CD4-positive, CD25-positive, alpha-beta regulatory T cell (primary cell): ENCODE data around the gene SPATA33. TPM values are rescaled to one million over a fixed set of nuclear protein-coding genes. Genes with fewer than 3 reads are reported as not detected.
"Not testable (repeated sequence)": the region's sequence is repeated elsewhere in the genome, so short reads cannot be mapped to it uniquely, and the experiment has no call there.

Experiments
- ATAC-seq, 2 donors: fragments of 150-1000 bp; cut with Tn5 transposase; one replicate each; pipeline ENCODE4 v1.10.0; 2021; ENCODE audit warnings: low read depth in 2 of 2, moderate number of reproducible peaks in 2 of 2, moderate library complexity in 1 of 2
- DNase-seq, 3 donors: peaks; one replicate each; pipeline versions ENCODE4 v3.0.0 to v3.0.0-alpha.2; 2012 to 2022; ENCODE audit warnings: mixed read lengths in 1 of 3
- H3K27ac ChIP-seq: one replicate; pipeline ENCODE4 v1.7.0; 2013; ENCODE audit warnings: mild to moderate bottlenecking, low read length; ENCODE audit not compliant: insufficient read depth, poor library complexity, severe bottlenecking
- H3K27me3 ChIP-seq: one replicate; pipeline ENCODE4 v1.7.0; 2013; ENCODE audit warnings: low read length; ENCODE audit not compliant: control insufficient read depth, insufficient read depth
- H3K36me3 ChIP-seq: one replicate; pipeline ENCODE4 v1.7.0; 2013; ENCODE audit warnings: mild to moderate bottlenecking, low read length, moderate library complexity; ENCODE audit not compliant: control insufficient read depth, insufficient read depth
- H3K4me1 ChIP-seq: 2 replicates; pipeline ENCODE4 v1.7.0; 2013; ENCODE audit warnings: mild to moderate bottlenecking, low read length; ENCODE audit not compliant: insufficient read depth, control insufficient read depth, poor library complexity, severe bottlenecking
- H3K4me3 ChIP-seq: one replicate; pipeline ENCODE4 v1.7.0; 2013; ENCODE audit warnings: low read depth, mild to moderate bottlenecking, low read length, moderate library complexity
- H3K9me3 ChIP-seq, 2 experiments: 1 replicate in 1 of 2; 2 replicates in 1 of 2; pipeline ENCODE4 v1.7.0; 2013; ENCODE audit warnings: low read length in 2 of 2, mild to moderate bottlenecking in 1 of 2, moderate library complexity in 1 of 2; ENCODE audit not compliant: control insufficient read depth in 2 of 2
- H3K27ac Mint-ChIP-seq, 3 donors: one replicate each; pipeline ENCODE4 v1.8.0; 2020 to 2022; ENCODE audit warnings: mild to moderate bottlenecking in 3 of 3, mixed read lengths in 3 of 3, moderate library complexity in 2 of 3
- H3K27me3 Mint-ChIP-seq: one replicate; pipeline ENCODE4 v1.8.0; 2022; ENCODE audit warnings: mild to moderate bottlenecking, mixed read lengths
- H3K36me3 Mint-ChIP-seq: one replicate; pipeline ENCODE4 v1.8.0; 2020; ENCODE audit warnings: mixed read lengths
- H3K4me1 Mint-ChIP-seq, 4 donors: one replicate each; pipeline ENCODE4 v1.8.0; 2020 to 2022; ENCODE audit warnings: mixed read lengths in 4 of 4, mild to moderate bottlenecking in 1 of 4
- H3K4me3 Mint-ChIP-seq, 4 donors: one replicate each; pipeline ENCODE4 v1.8.0; 2020 to 2022; ENCODE audit warnings: mild to moderate bottlenecking in 4 of 4, mixed read lengths in 4 of 4, moderate library complexity in 3 of 4
- H3K9me3 Mint-ChIP-seq, 7 donors: one replicate each; pipeline ENCODE4 v1.8.0; 2020 to 2022; ENCODE audit warnings: mixed read lengths in 7 of 7, mild to moderate bottlenecking in 3 of 7, moderate library complexity in 2 of 7
- polyA plus RNA-seq, 4 donors: library from polyadenylated mRNA; unstranded; fragments of 300-500 nt; fragmentation: Illumina TruSeq; gene quantifications; one replicate each; pipeline ENCODE4 v1.2.3, GENCODE V29; 2021
- total RNA-seq: library from RNA; stranded (reverse); gene quantifications from one replicate; pipeline ENCODE4 v1.2.3, GENCODE V29; 2022

Gene SPATA33
- total and polyA plus RNA-seq, 5 donors from 2014 or later, result 2.0 to 7.1 (median 3.7) TPM

DNA sequence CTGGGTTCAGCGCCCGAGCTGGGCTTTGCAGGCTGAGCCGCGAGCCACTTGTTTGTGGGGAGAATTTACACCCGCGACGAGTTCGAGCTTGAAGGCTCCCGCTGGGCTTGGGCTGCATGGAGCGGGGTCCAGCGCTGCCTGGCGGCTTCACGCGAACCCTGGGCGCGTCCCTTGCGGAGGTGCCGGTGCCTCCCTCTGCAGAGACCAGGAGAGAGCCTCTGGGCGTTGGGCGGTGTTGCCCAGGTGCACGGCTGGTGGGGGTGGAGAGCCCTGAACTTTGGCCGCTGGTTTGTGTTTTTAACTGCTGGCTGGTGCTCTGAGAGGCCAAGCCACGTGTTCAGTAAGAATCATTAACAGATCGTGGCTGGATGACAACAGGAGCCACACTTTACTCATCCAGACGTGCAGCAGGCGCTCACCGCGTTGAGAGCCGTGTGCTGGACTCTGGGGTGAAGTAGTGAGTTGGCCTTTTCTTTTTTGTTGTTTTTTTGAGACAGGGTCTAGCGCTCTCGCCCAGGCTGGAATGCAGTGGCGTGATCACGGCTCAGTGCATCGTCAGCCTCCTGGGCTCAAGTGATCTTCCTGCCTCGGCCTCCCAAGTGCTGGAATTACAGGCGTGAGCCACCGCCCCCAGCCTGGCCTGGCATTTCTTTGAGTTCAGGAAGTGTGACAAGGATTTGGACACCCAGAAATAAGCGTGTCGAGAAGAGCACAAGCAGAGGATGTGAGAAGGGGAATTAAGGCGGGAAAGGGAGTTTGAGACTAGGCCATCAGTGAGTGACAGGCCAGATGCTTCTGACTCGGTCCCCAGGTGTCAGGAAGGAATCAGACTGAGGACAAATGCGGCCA lies 29.7 kb downstream of the SPATA33 start:
- H3K4me3 Mint-ChIP-seq, result peak overlapping the region; percentile 92 to 95 (median 94)
- H3K4me3 ChIP-seq, result peak overlapping the region; percentile 65
- peak in 1 of 2 donors; percentile 19 for ATAC-seq
- peak overlapping the region; percentile 86 for H3K27ac ChIP-seq
- H3K9me3 ChIP-seq, result no peaks in the 10 kb centered on the region
- DNase-seq, result no peak
- H3K4me1 ChIP-seq, result peaks cover 15% of the 10 kb centered on the region
- H3K36me3 Mint-ChIP-seq, result peaks cover 10% of the 10 kb centered on the region
- H3K27ac Mint-ChIP-seq, result peak overlapping the region; percentile 71 to 93 (median 83)
- H3K27me3 Mint-ChIP-seq, result no peaks in the 10 kb centered on the region
- peaks cover 0 to 27% (median 6%) of the 10 kb centered on the region in 4 donors for H3K4me1 Mint-ChIP-seq
- H3K36me3 ChIP-seq, result peaks cover 20% of the 10 kb centered on the region
- H3K27me3 ChIP-seq, result no peaks in the 10 kb centered on the region
- H3K9me3 Mint-ChIP-seq, result no peaks in the 10 kb centered on the region

- DNase-seq (no peak), ATAC-seq (no peak)
- H3K36me3 Mint-ChIP-seq, result peaks cover 13% of the 10 kb centered on the region
- peak overlapping the region; percentile 29 to 95 (median 92) for H3K4me3 Mint-ChIP-seq
- Histone ChIP-seq H3K27me3 (no peaks in the 10 kb centered on the region), H3K9me3 (no peaks in the 10 kb centered on the region), H3K36me3 (peaks cover 26% of the 10 kb centered on the region), H3K4me3 (no peak overlapping the region), H3K27ac (no peak overlapping the region), H3K4me1 (peaks cover 15% of the 10 kb centered on the region)
- no peak overlapping the region for H3K27ac Mint-ChIP-seq
- H3K9me3 Mint-ChIP-seq, result no peaks in the 10 kb centered on the region
- H3K27me3 Mint-ChIP-seq, result no peaks in the 10 kb centered on the region
- peaks cover 0 to 27% (median 6%) of the 10 kb centered on the region in 4 donors for H3K4me1 Mint-ChIP-seq
These were observed 30.8 kb downstream of the SPATA33 start for GRCh38 chr16:89688395-89688794.

DNA sequence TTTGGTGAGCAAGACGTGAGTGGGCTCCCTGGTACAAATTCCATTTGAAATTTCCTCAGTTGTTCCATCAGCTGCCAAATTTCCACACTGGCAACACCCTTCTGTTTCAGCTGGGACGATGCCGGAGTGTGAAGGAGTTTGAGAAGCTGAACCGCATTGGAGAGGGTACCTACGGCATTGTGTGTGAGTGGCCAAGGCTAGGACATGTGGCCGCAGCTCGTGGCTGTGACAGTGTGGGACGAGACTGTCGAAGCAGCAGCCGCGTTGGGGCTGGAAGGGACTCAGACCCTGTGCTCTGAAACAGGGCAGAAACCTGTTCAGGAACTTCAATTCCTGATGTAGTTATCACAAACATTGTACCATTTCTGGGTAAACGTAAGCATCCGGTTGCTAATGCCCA lies 31.5 kb downstream of the SPATA33 start:
- H3K4me1 Mint-ChIP-seq, result peaks cover 0 to 27% (median 6%) of the 10 kb centered on the region in 4 donors
- Histone ChIP-seq H3K4me3 (no peak overlapping the region), H3K36me3 (peaks cover 29% of the 10 kb centered on the region), H3K9me3 (no peaks in the 10 kb centered on the region), H3K4me1 (peaks cover 15% of the 10 kb centered on the region), H3K27ac (no peak overlapping the region), H3K27me3 (no peaks in the 10 kb centered on the region)
- DNase-seq (no peak), ATAC-seq (no peak)
- H3K27me3 Mint-ChIP-seq, result no peaks in the 10 kb centered on the region
- peaks cover 17% of the 10 kb centered on the region for H3K36me3 Mint-ChIP-seq
- peak overlapping the region in 1 of 4 donors; percentile 52 for H3K4me3 Mint-ChIP-seq
- no peak overlapping the region for H3K27ac Mint-ChIP-seq
- no peaks in the 10 kb centered on the region for H3K9me3 Mint-ChIP-seq

DNA sequence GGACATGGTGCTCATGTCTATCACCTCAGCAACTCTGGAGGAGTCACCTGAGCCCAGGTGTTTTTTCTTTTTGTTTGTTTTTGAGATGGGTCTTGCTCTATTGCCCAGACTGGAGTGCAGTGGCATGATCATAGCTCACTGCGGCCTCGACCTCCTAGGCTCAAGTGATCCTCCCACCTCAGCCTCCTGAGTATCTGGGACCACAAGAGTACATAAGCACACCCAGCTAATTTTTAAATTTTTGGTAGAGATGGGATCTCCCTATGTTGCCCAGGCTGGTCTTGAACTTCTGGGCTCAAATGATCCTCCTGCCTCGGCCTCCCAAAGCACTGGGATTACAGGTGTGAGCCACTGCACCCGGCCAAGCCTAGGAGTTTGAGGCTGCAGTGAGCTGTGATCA lies 32.0 kb downstream of the SPATA33 start:
- peaks cover 29% of the 10 kb centered on the region for H3K36me3 ChIP-seq
- peak overlapping the region in 1 of 4 donors; percentile 52 for H3K4me3 Mint-ChIP-seq
- H3K4me1 ChIP-seq, result peaks cover 15% of the 10 kb centered on the region
- not testable (repeated sequence) for H3K9me3 Mint-ChIP-seq, H3K4me3 ChIP-seq, H3K27me3 Mint-ChIP-seq, H3K27ac ChIP-seq, H3K27ac Mint-ChIP-seq, DNase-seq, H3K27me3 ChIP-seq, H3K9me3 ChIP-seq, ATAC-seq
- H3K36me3 Mint-ChIP-seq, result peaks cover 16% of the 10 kb centered on the region
- peaks cover 0 to 26% (median 6%) of the 10 kb centered on the region in 4 donors for H3K4me1 Mint-ChIP-seq

GRCh38 chr16:89690392-89690901 lies 32.8 kb downstream of the SPATA33 start:
- Mint-ChIP-seq H3K4me3 (peak overlapping the region in 2 of 4 donors; percentile 52 to 54), H3K27ac (no peak overlapping the region)

GRCh38 chr16:89691231-89691985 lies 33.8 kb downstream of the SPATA33 start:
- no peak overlapping the region for H3K27ac ChIP-seq
- no peaks in the 10 kb centered on the region for H3K9me3 ChIP-seq
- H3K27ac Mint-ChIP-seq, result peak overlapping the region in 1 of 3 donors; percentile 55
- no peak overlapping the region for H3K4me3 Mint-ChIP-seq
- no peak overlapping the region for H3K4me3 ChIP-seq
- peaks cover 17% of the 10 kb centered on the region for H3K4me1 ChIP-seq
- no peak for ATAC-seq
- no peaks in the 10 kb centered on the region for H3K9me3 Mint-ChIP-seq
- no peak for DNase-seq
- no peaks in the 10 kb centered on the region for H3K27me3 ChIP-seq
- H3K27me3 Mint-ChIP-seq, result no peaks in the 10 kb centered on the region
- peaks cover 0 to 27% (median 6%) of the 10 kb centered on the region in 4 donors for H3K4me1 Mint-ChIP-seq
- H3K36me3 ChIP-seq, result peaks cover 29% of the 10 kb centered on the region
- peaks cover 13% of the 10 kb centered on the region for H3K36me3 Mint-ChIP-seq

More at GRCh38 chr16:89690392-89690901, 32.8 kb downstream of the SPATA33 start:
- H3K4me1 Mint-ChIP-seq, result peaks cover 0 to 26% (median 6%) of the 10 kb centered on the region in 4 donors
- ATAC-seq (no peak), DNase-seq (no peak)
- H3K27me3 Mint-ChIP-seq, result no peaks in the 10 kb centered on the region
- no peaks in the 10 kb centered on the region for H3K9me3 Mint-ChIP-seq
- Histone ChIP-seq H3K9me3 (no peaks in the 10 kb centered on the region), H3K36me3 (peaks cover 29% of the 10 kb centered on the region), H3K27ac (no peak overlapping the region), H3K4me1 (peaks cover 15% of the 10 kb centered on the region), H3K4me3 (no peak overlapping the region), H3K27me3 (no peaks in the 10 kb centered on the region)
- H3K36me3 Mint-ChIP-seq, result peaks cover 13% of the 10 kb centered on the region

DNA sequence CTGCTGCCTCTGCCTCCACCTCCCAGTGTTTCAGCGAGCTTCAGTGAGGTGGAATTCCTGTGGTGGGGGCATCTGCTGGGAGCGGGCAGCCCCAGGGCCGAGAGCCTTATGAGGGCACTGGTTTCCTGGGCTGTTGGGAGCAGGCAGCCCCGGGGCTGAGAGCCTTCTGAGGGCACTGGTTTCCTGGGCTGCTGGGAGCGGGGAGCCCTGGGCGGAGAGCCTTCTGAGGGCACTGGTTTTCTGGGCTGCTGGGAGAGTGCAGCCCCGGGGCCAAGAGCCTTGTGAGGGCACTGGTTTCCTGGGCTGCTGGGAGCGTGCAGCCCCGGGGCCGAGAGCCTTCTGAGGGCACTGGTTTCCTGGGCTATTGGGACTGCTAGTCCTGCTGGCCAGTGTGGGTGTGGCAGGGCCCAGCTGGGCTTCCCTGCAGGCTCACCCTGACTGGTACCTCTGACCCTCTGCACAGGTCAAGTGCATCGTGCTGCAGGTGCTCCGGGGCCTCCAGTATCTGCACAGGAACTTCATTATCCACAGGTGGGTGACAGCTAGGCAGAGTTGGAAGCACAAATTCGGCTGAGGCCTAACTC lies 34.4 kb downstream of the SPATA33 start:
- ATAC-seq (no peak), DNase-seq (no peak)
- Histone ChIP-seq H3K27ac (no peak overlapping the region), H3K9me3 (no peaks in the 10 kb centered on the region), H3K27me3 (no peaks in the 10 kb centered on the region), H3K4me3 (no peak overlapping the region), H3K36me3 (peaks cover 29% of the 10 kb centered on the region), H3K4me1 (peaks cover 23% of the 10 kb centered on the region)
- Mint-ChIP-seq H3K27ac (no peak overlapping the region), H3K9me3 (no peaks in the 10 kb centered on the region), H3K4me1 (peaks cover 0 to 28% (median 5%) of the 10 kb centered on the region in 4 donors), H3K27me3 (no peaks in the 10 kb centered on the region), H3K4me3 (no peak overlapping the region), H3K36me3 (peaks cover 13% of the 10 kb centered on the region)
